MM.1S (cell line): Measurements from ENCODE around the gene FOXN1.

Experiments
- CTCF ChIP-seq: fragments of 300-600 bp; sonication (generic); IDR thresholded peaks from 2 replicates; pipeline ENCODE4 v1.5.1; 2016; ENCODE audit warnings: antibody characterized with exemption, low read length, mixed read lengths
- EZH2 ChIP-seq: fragments of 300-600 bp; sonication (generic); optimal IDR thresholded peaks from 2 replicates; pipeline ENCODE3; 2017; ENCODE audit warnings: low read depth, mild to moderate bottlenecking, antibody characterized with exemption, low read length, mixed read lengths
- EZH2phosphoT487 ChIP-seq: fragments of 300-600 bp; sonication (generic); IDR thresholded peaks from 2 replicates; pipeline ENCODE4 v1.6.1; 2018; ENCODE audit warnings: antibody characterized with exemption, low read length

- no peak for TF ChIP-seq CTCF
- no peak for TF ChIP-seq EZH2phosphoT487
- TF ChIP-seq EZH2: no peak
Measured at GRCh38 chr17:28518132-28518531, 12.0 kb downstream of the FOXN1 start.
